K562 (cell line): Measurements from ENCODE around the gene BFSP2. TPM values are rescaled to one million over a fixed set of nuclear protein-coding genes. Genes with fewer than 3 reads are reported as not detected.

Source experiments
- ATAC-seq: fragments of 200-7000 bp; cut with Tn5 transposase; 3 replicates; pipeline ENCODE4 v1.9.1; 2020; ENCODE audit warnings: moderate library complexity
- BruUV-seq: library from RNA; stranded (reverse); fragments of 400-500 nt; replicated peaks from 2 replicates; lab custom pipeline; 2021; lab: Mats Ljungman, UMichigan
- CTCF ChIA-PET: fragments of 300-600 bp; formaldehyde crosslinking; extraction: SDS; loops from one replicate; lab custom pipeline; 2021; ENCODE audit warnings: low intra/inter-chr PET ratio; lab: Yijun Ruan, JAX
- POLR2A ChIA-PET: fragments of 300-600, 350-650 bp; sonication (Branson Sonifier 250); formaldehyde crosslinking; extraction: SDS; loops from one replicate; lab custom pipeline; 2021; ENCODE audit warnings: antibody characterized with exemption, inconsistent platforms; lab: Yijun Ruan, JAX
- DNase-seq, 4 experiments: peaks; one replicate each; pipeline versions ENCODE4 v3.0.0 to v3.0.0-alpha.2; 2011 to 2018; ENCODE audit warnings: low spot score in 3 of 4, mixed read lengths in 3 of 4; ENCODE audit errors: extremely low read depth in 1 of 4
- FAIRE-seq: peaks from 2 replicates; lab custom pipeline; 2011; peaks lifted over from hg19 to GRCh38; lab: Jason Lieb, UNC
- H2AFZ ChIP-seq: 2 replicates; pipeline ENCODE4 v1.6.0; 2011; ENCODE audit warnings: low read depth, low read length, control low read depth, inconsistent platforms
- H3K27ac ChIP-seq: fragments of 200-600 bp; 3 replicates; pipeline ENCODE4 v1.8.0; 2011; ENCODE audit warnings: low read depth, mild to moderate bottlenecking, control low read depth, inconsistent platforms, low read length, moderate library complexity, mixed read lengths; ENCODE audit errors: extremely low read depth
- H3K27me3 ChIP-seq, 2 experiments: fragments of 300-600 bp in 1 of 2; 2 replicates in 1 of 2; 3 replicates in 1 of 2; pipeline versions ENCODE4 v1.6.0 to v1.8.0; 2011; ENCODE audit warnings: inconsistent platforms in 2 of 2, low read length in 2 of 2, mild to moderate bottlenecking in 1 of 2, mixed read lengths in 1 of 2, moderate library complexity in 1 of 2; ENCODE audit not compliant: control insufficient read depth in 2 of 2, insufficient read depth in 2 of 2
- H3K36me3 ChIP-seq: fragments of 300-600 bp; 3 replicates; pipeline ENCODE4 v1.8.0; 2011; ENCODE audit warnings: mild to moderate bottlenecking, low read length, inconsistent platforms; ENCODE audit not compliant: control insufficient read depth, insufficient read depth
- H3K4me1 ChIP-seq, 2 experiments: fragments of 200-600 bp in 1 of 2; replicated peaks in 1 of 2; 2 replicates in 1 of 2; 3 replicates in 1 of 2; pipeline versions ENCODE4 v1.5.1 to v1.8.0; 2011; ENCODE audit warnings: inconsistent platforms in 2 of 2, low read length in 2 of 2, mild to moderate bottlenecking in 1 of 2, mixed read lengths in 1 of 2, moderate library complexity in 1 of 2; ENCODE audit not compliant: control insufficient read depth in 2 of 2, insufficient read depth in 2 of 2
- H3K4me2 ChIP-seq: 2 replicates; pipeline ENCODE4 v1.6.1; 2011; ENCODE audit warnings: low read length, control low read depth, inconsistent platforms, mixed read lengths; ENCODE audit not compliant: insufficient read depth
- H3K4me3 ChIP-seq: fragments of 200-600 bp; sonication (generic), shearing (Covaris generic); 2 replicates; pipeline ENCODE4 v1.5.1; 2016; ENCODE audit warnings: control low read depth, inconsistent platforms
- H3K79me2 ChIP-seq: fragments of 200-600 bp; 3 replicates; pipeline ENCODE4 v1.8.0; 2011; ENCODE audit warnings: low read length, inconsistent platforms; ENCODE audit not compliant: control insufficient read depth, insufficient read depth
- H3K9ac ChIP-seq, 2 experiments: 2 replicates each; pipeline versions ENCODE4 v1.6.0 to v1.6.1; 2011; ENCODE audit warnings: low read depth in 2 of 2, low read length in 2 of 2, control low read depth in 1 of 2, inconsistent platforms in 1 of 2, mild to moderate bottlenecking in 1 of 2, mixed read lengths in 1 of 2; ENCODE audit not compliant: insufficient read depth in 1 of 2
- H3K9me1 ChIP-seq: one replicate; pipeline ENCODE4 v1.6.0; 2011; ENCODE audit warnings: inconsistent platforms, mild to moderate bottlenecking, low read length, moderate library complexity; ENCODE audit not compliant: control insufficient read depth, insufficient read depth
- H3K9me3 ChIP-seq: replicated peaks from 2 replicates; pipeline ENCODE4 v1.5.1; 2011; ENCODE audit warnings: low read depth, low read length, inconsistent platforms; ENCODE audit not compliant: control insufficient read depth, insufficient read depth
- H4K20me1 ChIP-seq: replicated peaks from 2 replicates; pipeline ENCODE4 v1.6.1; 2011; ENCODE audit warnings: low read length, inconsistent platforms, mixed read lengths; ENCODE audit not compliant: control insufficient read depth, insufficient read depth
- CBFB ChIP-seq: sonication (generic); formaldehyde crosslinking; IDR thresholded peaks from 2 replicates; pipeline ENCODE4 v1.4.0; 2020; ENCODE audit warnings: mild to moderate bottlenecking, missing genetic modification reagents
- FOXA3 ChIP-seq, 2 experiments: fragments of 450-650 bp in 1 of 2; sonication (generic) in 1 of 2; formaldehyde crosslinking; IDR thresholded peaks in 1 of 2; conservative IDR thresholded peaks in 1 of 2; 2 replicates each; pipeline versions ENCODE4 v1.4.0 to v1.8.0; 2020 to 2022; ENCODE audit warnings: mild to moderate bottlenecking in 2 of 2, missing genetic modification reagents in 1 of 2
- HDAC1 ChIP-seq, 2 experiments: fragments of 450-650 bp; IDR thresholded peaks; 2 replicates each; pipeline ENCODE4 v1.6.1; 2016 to 2017; ENCODE audit warnings: inconsistent platforms in 1 of 2, mild to moderate bottlenecking in 1 of 2, moderate library complexity in 1 of 2
- HIVEP1 ChIP-seq: fragments of 250-450 bp; sonication (Bioruptor Pico); IDR thresholded peaks from 2 replicates; pipeline ENCODE4 v1.4.0; 2020; ENCODE audit warnings: mild to moderate bottlenecking
- HMG20B ChIP-seq: fragments of 250-450 bp; sonication (Bioruptor Pico); IDR thresholded peaks from 2 replicates; pipeline ENCODE4 v1.5.0; 2021; ENCODE audit warnings: mild to moderate bottlenecking
- MNT ChIP-seq, 2 experiments: fragments of 450-650 bp; conservative IDR thresholded peaks; 2 replicates each; pipeline ENCODE4 v1.6.1; 2017; ENCODE audit warnings: mild to moderate bottlenecking in 2 of 2, moderate library complexity in 2 of 2
- NFRKB ChIP-seq: fragments of 450-650 bp; IDR thresholded peaks from 2 replicates; pipeline ENCODE4 v1.6.1; 2016; ENCODE audit warnings: low read depth
- NRF1 ChIP-seq, 2 experiments: fragments of 450-650 bp; IDR thresholded peaks in 1 of 2; conservative IDR thresholded peaks in 1 of 2; 2 replicates each; pipeline ENCODE4 v1.6.1; 2014; ENCODE audit warnings: mild to moderate bottlenecking in 2 of 2
- SIN3A ChIP-seq, 2 experiments: fragments of 150-350 bp in 1 of 2; IDR thresholded peaks; 2 replicates each; pipeline ENCODE4 v1.6.1; 2011 to 2016; ENCODE audit warnings: borderline replicate concordance in 2 of 2, low read depth in 2 of 2, low read length in 2 of 2, mild to moderate bottlenecking in 2 of 2, moderate library complexity in 2 of 2; ENCODE audit not compliant: control insufficient read depth in 1 of 2
- VEZF1 ChIP-seq: fragments of 200-800 bp; sonication (Bioruptor generic); IDR thresholded peaks from 2 replicates; pipeline ENCODE4 v1.6.1; 2017; ENCODE audit warnings: missing genetic modification characterization, missing compliant biosample characterization
- YY1 ChIP-seq, 3 experiments: IDR thresholded peaks; 2 replicates each; pipeline ENCODE4 v1.6.1; 2011; ENCODE audit warnings: low read length in 2 of 3, mild to moderate bottlenecking in 2 of 3, moderate library complexity in 2 of 3, borderline replicate concordance in 1 of 3, control low read depth in 1 of 3, low read depth in 1 of 3; ENCODE audit not compliant: insufficient read depth in 3 of 3, insufficient replicate concordance in 2 of 3, control insufficient read depth in 1 of 3, insufficient read length in 1 of 3; ENCODE audit errors: extremely low read depth in 1 of 3
- ZKSCAN1 ChIP-seq: fragments of 150-350 bp; IDR thresholded peaks from 2 replicates; pipeline ENCODE4 v1.6.1; 2016; ENCODE audit warnings: low read depth, low read length
- ZNF197 ChIP-seq: fragments of 200-800 bp; sonication (Bioruptor generic); IDR thresholded peaks from 2 replicates; pipeline ENCODE4 v1.6.1; 2016; ENCODE audit warnings: low read depth, missing genetic modification characterization, missing compliant biosample characterization
- ZNF253 ChIP-seq: fragments of 250-450 bp; sonication (Bioruptor Pico); conservative IDR thresholded peaks from 2 replicates; pipeline ENCODE4 v1.6.1; 2021; ENCODE audit warnings: mild to moderate bottlenecking
- WGBS: fragments of 100-300 bp; shearing (Covaris generic); methylation state at CpG from one replicate; pipeline ENCODE4 v1.1.6; 2016; ENCODE audit warnings: low coverage, mixed read lengths; ENCODE audit not compliant: insufficient coverage; ENCODE audit errors: missing lambda C conversion rate; 5-methylcytosine and 5-hydroxymethylcytosine counted together
- in situ Hi-C: fragments of 300-500 bp; cut with MboI; formaldehyde crosslinking; loops from 4 replicates; pipeline ENCODE4 v1.15.0; 2018; ENCODE audit warnings: inconsistent platforms, mixed read lengths
- intact Hi-C: fragments of 100-400 bp; cut with micrococcal nuclease; formaldehyde crosslinking; loops from 2 replicates; pipeline ENCODE4 v1.14.2; 2022
- polyA plus RNA-seq, 8 experiments: library from polyadenylated mRNA; depleted of rRNA in 4 of 8; stranded (reverse) in 5 of 8; unstranded in 3 of 8; fragments of >200 nt; fragmentation: Nextera tagmentation in 2 of 8; fragmentation: Illumina TruSeq in 1 of 8; extraction: Ambion mirVana in 2 of 8; extraction: Trizol in 1 of 8; gene quantifications; 2 replicates each; pipeline versions ENCODE4 v1.2.1 to v1.2.3, GENCODE V29; 2011 to 2014; ENCODE audit warnings: inconsistent platforms in 1 of 8, missing spikeins in 1 of 8
- total RNA-seq, 7 experiments: library from RNA; depleted of rRNA in 6 of 7; stranded (reverse); fragments of >200 nt in 6 of 7; fragmentation: Illumina TruSeq in 2 of 7; extraction: Trizol in 2 of 7; gene quantifications; 2 replicates each; pipeline versions ENCODE4 v1.2.1 to v1.2.3, GENCODE V29; 2011 to 2021; ENCODE audit warnings: low replicate concordance in 1 of 7
- TF ChIP-seq, protein P1 (sequence below): sonication (generic); formaldehyde crosslinking; IDR thresholded peaks from 2 replicates; pipeline ENCODE4 v1.8.1; 2023; ENCODE audit warnings: mild to moderate bottlenecking, missing genetic modification reagents, moderate library complexity
- TF ChIP-seq, protein P2 (sequence below): fragments of 450-650 bp; formaldehyde crosslinking; IDR thresholded peaks from 2 replicates; pipeline ENCODE4 v1.4.0; 2020; ENCODE audit warnings: mild to moderate bottlenecking

Gene BFSP2
- total and polyA plus RNA-seq, 9 of the 15 experiments (the other 6 are each of a cell fraction or from before 2014, with no cell fraction given), result not detected

- no peak overlapping the region for H3K4me3 ChIP-seq
Observed at GRCh38 chr3:133425898-133426297, 26.0 kb downstream of the BFSP2 start.

More at GRCh38 chr3:133425898-133426297, 26.0 kb downstream of the BFSP2 start:
- H3K9me3 ChIP-seq, result no peaks in the 10 kb centered on the region
- DNase-seq, result no peak
- H3K9ac ChIP-seq, result no peak overlapping the region
- no peak overlapping the region for H3K4me2 ChIP-seq
- H2AFZ ChIP-seq, result no peak overlapping the region
- TF ChIP-seq NFRKB (no peak), HDAC1 (IDR thresholded peaks at IDR 0.05) (no peak), ZNF253 (no peak), HIVEP1 (CRISPR knock-in tag) (no peak), ZNF197 (no peak), SIN3A (IDR thresholded peaks at IDR 0.05; ENCODE audit: borderline replicate concordance in 2 of 2, control insufficient read depth in 1 of 2, low read depth in 2 of 2, low read length in 2 of 2) (no peak), MNT (conservative IDR thresholded peaks at IDR 0.05) (no peak), CBFB (no peak), YY1 (IDR thresholded peaks at IDR 0.05; ENCODE audit: borderline replicate concordance in 1 of 3, control insufficient read depth in 1 of 3, extremely low read depth in 1 of 3, insufficient read depth in 3 of 3, insufficient read length in 1 of 3, insufficient replicate concordance in 2 of 3, low read depth in 1 of 3, low read length in 2 of 3) (no peak), VEZF1 (CRISPR knock-in tag) (no peak), FOXA3 (CRISPR knock-in tag; conservative IDR thresholded peaks at IDR 0.05 in 1 of 2, IDR thresholded peaks at IDR 0.05 in 1 of 2) (no peak), ZKSCAN1 (no peak), HMG20B (CRISPR knock-in tag) (no peak), NRF1 (conservative IDR thresholded peaks at IDR 0.05 in 1 of 2, IDR thresholded peaks at IDR 0.05 in 1 of 2) (no peak)
- TF ChIP-seq, protein P1, sequence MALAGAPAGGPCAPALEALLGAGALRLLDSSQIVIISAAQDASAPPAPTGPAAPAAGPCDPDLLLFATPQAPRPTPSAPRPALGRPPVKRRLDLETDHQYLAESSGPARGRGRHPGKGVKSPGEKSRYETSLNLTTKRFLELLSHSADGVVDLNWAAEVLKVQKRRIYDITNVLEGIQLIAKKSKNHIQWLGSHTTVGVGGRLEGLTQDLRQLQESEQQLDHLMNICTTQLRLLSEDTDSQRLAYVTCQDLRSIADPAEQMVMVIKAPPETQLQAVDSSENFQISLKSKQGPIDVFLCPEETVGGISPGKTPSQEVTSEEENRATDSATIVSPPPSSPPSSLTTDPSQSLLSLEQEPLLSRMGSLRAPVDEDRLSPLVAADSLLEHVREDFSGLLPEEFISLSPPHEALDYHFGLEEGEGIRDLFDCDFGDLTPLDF (CRISPR knock-in tag), result no peak
- TF ChIP-seq, protein P2, sequence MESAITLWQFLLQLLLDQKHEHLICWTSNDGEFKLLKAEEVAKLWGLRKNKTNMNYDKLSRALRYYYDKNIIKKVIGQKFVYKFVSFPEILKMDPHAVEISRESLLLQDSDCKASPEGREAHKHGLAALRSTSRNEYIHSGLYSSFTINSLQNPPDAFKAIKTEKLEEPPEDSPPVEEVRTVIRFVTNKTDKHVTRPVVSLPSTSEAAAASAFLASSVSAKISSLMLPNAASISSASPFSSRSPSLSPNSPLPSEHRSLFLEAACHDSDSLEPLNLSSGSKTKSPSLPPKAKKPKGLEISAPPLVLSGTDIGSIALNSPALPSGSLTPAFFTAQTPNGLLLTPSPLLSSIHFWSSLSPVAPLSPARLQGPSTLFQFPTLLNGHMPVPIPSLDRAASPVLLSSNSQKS (CRISPR knock-in tag), result no peak
- H3K27me3 ChIP-seq, result peaks cover 0 to 4% of the 10 kb centered on the region in 2 experiments; a peak in 2 of 5 replicates
- FAIRE-seq, result no peak
- H3K79me2 ChIP-seq, result no peaks in the 10 kb centered on the region
- ChIA-PET POLR2A (no interaction called here), CTCF (no interaction called here)
- H3K9me1 ChIP-seq, result no peaks in the 10 kb centered on the region
- in situ Hi-C loops, result loop anchor here (10.0 kb wide), 1 partner anchor 701 kb away; the partner anchor contains the start of gene NPHP3
- 0% methylated on average over 2 of the region's 3 CpGs for WGBS
- no peaks in the 10 kb centered on the region for H3K4me1 ChIP-seq
- no peaks in the 10 kb centered on the region for H3K36me3 ChIP-seq
- intact Hi-C loops, result no loop called here
- ATAC-seq, result no peak
- no TSS peak for BruUV-seq
- no peak overlapping the region for H3K27ac ChIP-seq
- no peaks in the 10 kb centered on the region for H4K20me1 ChIP-seq
